HG02885 (cell line): ENCODE results near the gene CNST.
A peak's percentile ranks its signal among the peaks of the same experiment; 100 is the strongest.
"Not testable (repeated sequence)": the region's sequence is repeated elsewhere in the genome, so short reads cannot be mapped to it uniquely, and the experiment has no call there.

Experiments
- ATAC-seq: cut with Tn5 transposase; IDR thresholded peaks from one replicate; pipeline ENCODE4 v1.9.1; 2021; ENCODE audit warnings: mild to moderate bottlenecking; ENCODE audit not compliant: unreplicated experiment, poor library complexity

Gene CNST

DNA sequence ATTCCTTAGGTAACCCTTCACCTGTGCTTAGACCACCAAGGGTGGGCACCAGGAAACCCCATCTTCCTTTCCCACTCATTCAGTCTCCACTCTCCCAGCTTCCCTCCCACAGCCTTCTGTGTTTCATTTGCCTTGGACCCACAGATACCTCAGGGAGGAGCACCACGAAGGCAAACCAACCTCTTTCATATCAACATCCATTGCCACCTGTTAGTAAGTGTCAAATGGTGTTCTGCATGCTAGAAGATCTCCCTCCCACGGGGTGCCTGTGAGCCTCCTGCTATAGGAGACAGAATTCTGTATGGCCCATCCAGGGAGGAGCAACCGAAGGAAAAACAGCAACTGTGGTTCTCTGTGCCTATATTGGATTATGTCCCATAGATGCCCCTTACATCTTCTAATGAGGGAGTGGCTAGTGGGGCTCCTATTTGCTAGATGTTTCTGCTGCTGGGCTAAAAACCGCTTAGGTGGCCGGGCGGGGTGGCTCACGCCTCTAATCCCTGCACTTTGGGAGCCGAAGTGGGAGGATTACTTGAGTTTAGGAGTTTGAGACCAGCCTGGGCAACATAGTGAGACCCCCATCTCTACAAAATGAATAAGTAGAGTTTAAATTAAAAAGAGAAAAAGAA is 132.3 kb downstream of the CNST start:
- ATAC-seq: no peak

DNA sequence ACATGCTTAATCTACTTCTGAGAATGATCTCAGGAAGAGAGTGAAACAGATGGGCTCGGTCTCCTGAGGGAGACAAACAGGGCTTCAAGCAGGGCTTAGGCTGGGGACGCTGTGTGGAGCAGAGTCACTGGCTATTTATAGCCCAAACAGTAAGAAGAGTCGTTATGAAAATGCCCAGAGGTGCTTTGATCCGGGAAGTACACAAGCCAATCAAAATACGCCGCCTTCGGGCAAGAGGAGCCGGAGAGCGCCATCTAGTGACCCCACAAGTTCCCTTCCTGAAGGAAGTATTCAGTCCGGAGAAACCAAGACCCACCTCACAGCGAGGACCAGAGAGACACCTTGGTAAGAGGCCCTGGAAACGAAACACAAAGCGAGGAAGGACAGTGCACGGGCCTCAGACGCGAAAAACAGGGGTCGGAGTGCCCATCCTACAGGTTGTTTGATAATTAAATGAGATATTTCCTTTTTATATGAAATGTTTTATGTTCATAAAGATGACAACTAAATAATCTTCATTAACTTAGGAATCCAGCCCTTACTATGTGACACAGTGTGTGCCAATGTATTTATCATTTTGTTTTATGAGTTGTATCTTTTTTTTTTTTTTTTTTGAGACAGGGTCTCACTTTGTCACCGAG is 133.0 kb downstream of the CNST start:
- ATAC-seq: peak; percentile 97

GRCh38 chr1:246703581-246703980 is 137.3 kb downstream of the CNST start:
- no peak for ATAC-seq

- ATAC-seq: no peak
Observed at GRCh38 chr1:246705368-246705767, 139.1 kb downstream of the CNST start.

- no peak for ATAC-seq
Observed at GRCh38 chr1:246708166-246708565, 141.9 kb downstream of the CNST start.

DNA sequence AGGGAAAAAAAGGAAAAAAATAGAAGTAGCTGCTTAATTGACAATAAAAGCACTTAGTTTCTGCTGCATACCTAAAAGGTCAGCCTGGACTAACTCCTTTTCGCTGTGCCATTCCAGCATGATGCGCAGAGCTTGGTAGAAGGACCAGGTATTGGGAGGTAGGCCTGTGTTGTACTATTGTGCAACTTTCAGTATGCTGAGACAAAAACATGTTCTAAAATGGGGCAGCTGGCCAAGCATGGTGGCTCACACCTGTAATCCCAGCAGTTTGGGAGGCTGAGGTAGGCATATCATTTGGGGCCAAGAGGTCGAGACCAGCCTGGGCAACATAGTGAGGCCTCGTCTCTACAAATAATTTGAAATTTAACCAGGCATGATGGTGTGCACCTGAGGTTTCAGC is 142.9 kb downstream of the CNST start:
- no peak for ATAC-seq

DNA sequence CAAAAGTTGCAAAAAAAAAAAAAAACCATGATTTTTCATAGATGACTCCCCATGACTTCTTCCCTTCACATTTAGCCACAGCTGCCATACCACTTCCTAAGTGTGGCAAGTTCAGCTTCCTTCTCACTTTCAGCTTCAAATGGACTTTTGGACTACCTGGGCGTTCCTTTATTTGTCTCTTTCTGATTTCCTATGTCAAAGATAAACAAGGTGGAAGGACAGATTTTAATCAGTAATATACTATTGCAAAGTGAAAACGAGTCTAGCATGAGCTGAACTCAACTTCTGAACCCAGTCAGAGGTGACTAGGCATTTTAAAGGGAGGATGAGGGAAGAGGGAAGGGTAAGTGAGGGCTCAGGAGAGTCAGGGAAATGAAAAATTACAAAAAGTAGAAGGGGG is 143.6 kb downstream of the CNST start:
- ATAC-seq: no peak

DNA sequence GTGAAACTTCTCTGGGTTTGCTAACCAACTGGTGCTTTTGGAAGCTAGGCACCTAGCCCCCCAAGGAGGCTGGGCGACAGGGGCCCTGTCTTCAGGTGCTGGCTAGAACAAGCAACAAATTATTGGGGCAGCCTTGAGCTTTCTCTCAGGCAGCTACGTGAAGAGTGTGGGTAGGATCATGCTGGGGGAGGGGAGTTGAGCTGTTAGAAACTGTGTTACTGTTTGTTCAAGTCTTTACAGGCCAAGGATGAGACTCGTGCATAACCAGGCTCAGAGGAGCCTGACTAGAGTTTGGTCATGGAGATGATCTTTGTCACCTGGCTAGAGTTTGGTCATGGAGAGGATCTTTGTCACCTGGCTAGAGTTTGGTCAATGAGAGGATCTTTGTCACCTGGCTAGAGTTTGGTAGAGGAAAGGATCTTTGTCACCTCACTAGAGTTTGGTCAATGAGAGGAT is 145.3 kb downstream of the CNST start:
- ATAC-seq: no peak

GRCh38 chr1:246712428-246712827 is 146.2 kb downstream of the CNST start:
- ATAC-seq: not testable (repeated sequence)
